Measurements from ENCODE around the gene ASIC3.
"Not testable (repeated sequence)": the region's sequence is repeated elsewhere in the genome, so short reads cannot be mapped to it uniquely, and the experiment has no call there.

Gene ASIC3

DNA sequence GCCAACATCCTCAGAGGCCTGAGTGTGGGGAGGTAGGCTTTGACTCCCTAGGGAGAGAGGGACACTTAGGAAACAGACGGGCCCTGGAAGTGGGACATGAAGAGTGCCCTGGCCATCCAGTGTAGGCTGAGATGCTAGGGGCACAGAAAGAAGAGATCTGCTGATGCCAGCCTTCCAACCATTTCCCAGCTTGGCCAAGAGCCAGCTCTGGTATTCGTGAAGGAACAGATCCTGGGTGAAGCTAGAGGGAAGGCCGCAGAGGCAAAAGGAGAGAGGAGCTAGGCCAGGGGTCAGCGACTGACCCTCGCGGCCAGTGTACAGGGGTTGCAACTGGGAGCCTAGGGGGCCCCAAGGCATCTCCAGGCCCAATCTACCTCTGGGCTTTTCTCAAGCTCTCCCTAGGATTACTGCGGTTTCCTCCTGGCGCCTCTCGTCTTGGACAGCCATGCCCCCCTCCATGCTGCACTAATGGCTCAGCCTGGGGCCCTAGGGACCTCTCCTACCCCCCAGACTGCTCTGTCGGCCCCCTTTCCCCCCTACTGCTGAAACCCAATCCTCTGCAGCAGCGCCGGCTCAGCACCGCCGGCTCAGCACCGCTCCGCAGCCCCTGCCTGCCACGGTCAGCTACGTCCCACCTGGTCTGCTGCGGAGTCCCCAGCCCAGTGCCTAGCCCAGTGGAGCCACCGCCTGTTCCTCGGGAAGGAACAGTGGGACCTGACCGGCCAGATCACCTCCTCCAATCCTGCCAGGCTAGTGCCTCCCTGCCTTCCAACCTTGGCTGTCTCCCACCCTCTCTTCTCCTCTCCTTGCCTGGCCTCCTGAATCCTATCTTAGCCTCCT is at the start of gene ASIC3:
ASIC3 (plus strand) TSS at position 556 of the 840 bp plus-strand sequence. CDS start 355 bp downstream, outside the sequence.
- DNase-seq = no peak

DNA sequence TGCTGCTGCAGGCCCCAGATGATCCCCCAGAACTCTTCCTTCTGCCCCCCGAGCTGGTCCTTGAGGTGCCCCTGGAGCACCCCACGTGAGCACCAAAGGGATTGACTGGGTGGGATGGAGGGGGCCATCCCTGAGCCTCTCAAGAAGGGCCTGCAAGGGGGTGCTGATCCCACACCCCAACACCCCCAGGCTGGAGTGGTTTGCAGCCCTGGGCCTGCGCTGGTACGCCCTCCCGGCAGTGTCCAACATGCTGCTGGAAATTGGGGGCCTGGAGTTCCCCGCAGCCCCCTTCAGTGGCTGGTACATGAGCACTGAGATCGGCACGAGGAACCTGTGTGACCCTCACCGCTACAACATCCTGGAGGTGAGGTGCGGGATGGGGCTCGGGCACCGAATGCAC is 49.3 kb upstream of the ASIC3 start:
- no peak for DNase-seq

DNA sequence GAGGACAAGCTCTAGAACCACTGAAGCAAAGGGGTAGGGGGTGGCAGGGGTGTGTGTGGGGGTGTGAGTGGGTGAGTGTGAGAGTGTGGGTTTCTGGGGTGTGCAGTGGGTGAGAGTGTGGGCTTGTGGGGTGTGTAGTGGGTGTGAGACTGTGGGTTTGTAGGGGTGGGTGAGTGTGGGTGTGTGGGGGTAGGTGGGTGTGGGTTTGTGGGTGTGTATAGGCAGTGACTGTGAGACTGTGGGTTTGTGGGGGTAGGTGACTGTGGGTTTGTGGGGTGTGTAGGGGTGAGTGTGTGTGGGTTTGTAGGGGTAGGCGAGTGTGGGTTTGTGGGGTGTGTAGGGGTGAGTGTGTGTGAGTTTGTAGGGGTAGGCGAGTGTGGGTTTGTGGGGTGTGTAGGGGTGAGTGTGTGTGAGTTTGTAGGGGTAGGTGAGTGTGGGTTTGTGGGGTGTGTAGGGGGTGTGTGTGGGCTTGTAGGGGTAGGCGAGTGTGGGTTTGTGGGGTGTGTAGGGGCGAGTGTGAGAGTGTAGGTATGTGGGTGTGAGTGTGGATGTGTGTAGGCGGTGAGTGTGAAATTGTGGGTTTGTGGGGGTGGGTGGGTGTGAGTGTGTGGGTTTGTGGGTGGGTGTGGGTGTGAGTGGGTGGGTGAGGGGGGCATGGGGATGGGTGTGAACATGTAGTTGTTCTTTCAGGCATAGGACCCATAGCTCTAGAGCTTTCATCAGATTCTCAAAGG is 48.7 kb upstream of the ASIC3 start:
- DNase-seq = no peak

DNA sequence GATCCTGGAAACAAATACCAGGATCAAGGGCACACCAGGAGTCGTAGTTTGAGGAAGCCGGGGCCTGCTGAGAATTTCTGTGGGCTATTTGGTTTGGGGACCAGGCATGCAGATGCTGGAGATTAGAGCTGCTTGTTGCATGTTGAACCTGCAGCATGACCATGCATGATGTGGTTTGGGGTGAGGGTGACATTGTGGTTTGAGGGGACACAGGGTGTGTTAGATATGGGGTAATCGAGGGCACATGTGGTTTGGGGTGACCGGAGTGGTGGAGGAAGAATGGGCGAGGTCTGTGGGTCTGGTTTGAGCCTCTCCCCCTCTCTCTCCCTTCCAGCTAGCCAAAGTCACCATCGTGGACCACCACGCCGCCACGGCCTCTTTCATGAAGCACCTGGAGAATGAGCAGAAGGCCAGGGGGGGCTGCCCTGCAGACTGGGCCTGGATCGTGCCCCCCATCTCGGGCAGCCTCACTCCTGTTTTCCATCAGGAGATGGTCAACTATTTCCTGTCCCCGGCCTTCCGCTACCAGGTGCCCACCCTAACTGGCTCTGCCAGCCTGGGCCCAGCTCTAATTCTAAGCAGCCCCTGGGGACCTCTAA is 47.3 kb upstream of the ASIC3 start:
- DNase-seq = no peak

DNA sequence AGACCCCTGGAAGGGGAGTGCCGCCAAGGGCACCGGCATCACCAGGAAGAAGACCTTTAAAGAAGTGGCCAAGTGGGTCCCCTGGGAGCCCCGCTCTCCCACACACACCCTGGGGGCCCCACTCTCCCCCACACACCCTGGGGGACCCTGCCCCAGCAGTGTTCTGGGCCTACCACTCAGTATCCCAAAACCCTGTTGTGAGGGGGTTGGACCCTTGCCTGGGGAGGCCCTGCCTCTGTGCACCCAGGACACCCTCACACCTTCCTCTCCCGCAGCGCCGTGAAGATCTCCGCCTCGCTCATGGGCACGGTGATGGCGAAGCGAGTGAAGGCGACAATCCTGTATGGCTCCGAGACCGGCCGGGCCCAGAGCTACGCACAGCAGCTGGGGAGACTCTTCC is 46.8 kb upstream of the ASIC3 start:
- no peak for DNase-seq

DNA sequence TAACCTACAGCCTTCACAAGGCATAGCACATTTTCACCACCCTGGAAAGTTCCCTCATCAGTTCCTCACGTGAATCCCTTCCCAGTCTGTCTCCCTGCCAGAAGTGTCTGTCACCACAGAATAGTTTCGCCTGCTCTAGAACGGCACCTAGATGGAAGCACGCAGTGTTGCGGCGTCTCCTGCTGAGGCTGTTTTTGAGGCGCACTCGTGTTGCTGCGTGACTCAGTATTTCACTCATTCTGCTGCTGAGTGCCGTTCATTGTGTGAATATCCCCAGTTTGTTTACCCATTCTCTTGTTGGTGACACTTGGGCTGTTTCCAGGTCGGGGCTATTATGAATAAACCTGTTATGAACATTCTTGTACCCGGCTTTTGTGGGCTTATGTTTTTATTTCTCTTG is 44.8 kb upstream of the ASIC3 start:
- DNase-seq = no peak

DNA sequence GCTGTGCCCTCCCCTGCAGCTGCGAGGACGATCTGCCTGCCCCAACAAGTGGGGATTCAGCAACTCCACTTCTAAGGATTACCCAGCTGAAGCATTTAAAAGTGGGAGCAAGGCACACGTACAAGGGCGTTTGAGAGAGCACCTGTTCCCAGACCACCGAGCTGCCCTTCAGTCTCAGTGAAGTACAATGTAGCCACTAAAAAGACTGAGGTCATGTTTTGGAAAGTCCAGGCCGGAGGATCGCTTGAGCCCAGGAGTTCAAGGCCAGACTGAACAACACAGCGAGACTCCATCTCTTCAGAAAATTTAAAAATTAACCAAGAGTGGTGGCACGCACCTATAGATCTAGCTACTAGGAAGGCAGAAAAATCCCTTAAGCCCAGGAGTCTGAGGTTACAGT is 42.8 kb upstream of the ASIC3 start:
- no peak for DNase-seq

DNA sequence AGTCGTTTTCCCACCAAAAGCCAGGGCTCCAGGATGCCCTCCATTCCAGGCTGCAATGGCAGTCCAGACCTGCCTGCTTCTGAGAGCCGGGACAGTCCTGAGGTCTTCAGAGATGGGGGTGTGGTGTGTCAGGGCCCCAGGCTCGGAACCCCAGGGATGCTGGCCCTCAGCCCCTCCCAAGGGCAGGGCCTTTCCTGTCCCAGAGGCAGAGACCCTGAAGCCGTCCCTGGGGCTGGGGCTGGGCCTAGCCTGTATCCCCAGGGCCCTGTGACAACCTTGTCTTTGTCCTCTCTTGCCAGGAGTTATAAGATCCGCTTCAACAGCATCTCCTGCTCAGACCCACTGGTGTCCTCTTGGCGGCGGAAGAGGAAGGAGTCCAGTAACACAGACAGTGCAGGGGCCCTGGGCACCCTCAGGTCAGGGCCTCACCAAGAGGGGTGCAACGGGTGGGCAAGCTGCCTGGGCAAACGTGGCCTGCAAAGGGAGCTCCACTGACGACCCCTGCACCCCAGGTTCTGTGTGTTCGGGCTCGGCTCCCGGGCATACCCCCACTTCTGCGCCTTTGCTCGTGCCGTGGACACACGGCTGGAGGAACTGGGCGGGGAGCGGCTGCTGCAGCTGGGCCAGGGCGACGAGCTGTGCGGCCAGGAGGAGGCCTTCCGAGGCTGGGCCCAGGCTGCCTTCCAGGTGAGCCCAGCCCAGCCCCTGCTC is 41.6 kb upstream of the ASIC3 start:
- no peak for DNase-seq

DNA sequence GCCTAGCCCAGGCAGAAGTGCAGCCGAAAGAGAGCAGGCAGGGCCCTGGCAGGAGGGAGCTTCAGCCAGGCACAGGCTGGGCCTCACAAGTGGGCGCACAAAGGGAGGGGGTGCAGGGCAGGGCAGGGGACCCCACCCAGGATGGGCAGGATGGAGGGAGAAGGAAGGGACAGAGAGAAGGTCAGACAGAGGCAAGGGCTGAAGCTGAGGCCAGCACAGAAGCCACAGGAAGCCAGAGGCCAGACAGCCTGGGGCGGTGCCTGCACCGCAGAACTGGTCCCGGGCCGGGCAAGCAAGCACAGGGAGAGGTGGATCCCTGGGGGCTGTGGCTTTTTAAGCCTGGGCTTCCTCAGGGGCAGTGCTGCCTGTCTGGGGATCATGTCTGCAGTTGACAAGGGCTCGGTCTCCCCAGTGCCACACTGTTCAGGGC is 40.8 kb upstream of the ASIC3 start:
- no peak for DNase-seq

DNA sequence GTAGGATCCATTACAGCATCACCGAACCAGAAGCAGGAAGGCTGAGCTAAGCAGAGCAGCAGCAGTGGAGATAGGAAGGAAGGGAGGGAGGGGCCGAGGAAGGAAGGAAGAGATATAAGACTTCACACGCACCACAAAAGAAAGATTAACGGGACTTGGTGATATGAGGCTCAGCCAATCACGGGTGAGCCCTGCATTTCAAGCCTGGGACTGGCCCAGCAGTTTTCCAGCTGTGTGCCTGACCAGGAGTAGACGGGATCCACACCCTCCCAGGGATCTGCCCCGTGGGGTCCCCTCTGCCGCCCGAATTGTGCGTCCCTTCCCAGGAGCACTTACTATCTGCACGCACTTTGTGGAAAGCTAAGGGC is 40.2 kb upstream of the ASIC3 start:
- no peak for DNase-seq

DNA sequence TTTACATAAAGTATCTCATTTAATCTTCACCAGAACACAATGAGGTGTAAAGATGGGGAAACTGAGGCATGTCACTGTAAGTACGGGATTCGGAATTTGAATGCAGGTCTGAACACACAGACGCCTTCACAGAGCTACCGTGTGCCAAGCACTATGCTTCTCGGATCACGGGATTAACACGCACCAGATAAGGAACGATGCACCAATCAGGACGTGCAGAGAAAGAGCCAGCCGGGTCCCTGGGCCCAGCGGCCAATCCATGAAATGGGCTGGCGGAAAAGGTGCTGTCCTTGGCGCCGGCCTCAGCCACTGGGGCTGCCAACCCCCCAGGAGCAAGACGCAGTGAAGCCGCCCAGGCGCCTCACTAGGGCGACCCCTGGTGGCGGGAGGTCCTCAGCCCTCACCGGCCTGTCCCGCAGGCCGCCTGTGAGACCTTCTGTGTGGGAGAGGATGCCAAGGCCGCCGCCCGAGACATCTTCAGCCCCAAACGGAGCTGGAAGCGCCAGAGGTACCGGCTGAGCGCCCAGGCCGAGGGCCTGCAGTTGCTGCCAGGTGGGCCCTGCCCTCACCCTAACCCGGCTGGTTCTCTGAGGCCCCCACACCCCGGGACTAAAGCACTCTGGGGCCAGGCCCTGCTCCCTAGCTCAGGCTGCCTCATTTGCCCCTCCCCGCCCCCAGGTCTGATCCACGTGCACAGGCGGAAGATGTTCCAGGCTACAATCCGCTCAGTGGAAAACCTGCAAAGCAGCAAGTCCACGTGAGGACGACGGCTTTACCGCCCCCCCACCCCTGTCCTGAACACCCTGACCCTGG is 39.6 kb upstream of the ASIC3 start:
- peak; percentile 85 for DNase-seq

DNA sequence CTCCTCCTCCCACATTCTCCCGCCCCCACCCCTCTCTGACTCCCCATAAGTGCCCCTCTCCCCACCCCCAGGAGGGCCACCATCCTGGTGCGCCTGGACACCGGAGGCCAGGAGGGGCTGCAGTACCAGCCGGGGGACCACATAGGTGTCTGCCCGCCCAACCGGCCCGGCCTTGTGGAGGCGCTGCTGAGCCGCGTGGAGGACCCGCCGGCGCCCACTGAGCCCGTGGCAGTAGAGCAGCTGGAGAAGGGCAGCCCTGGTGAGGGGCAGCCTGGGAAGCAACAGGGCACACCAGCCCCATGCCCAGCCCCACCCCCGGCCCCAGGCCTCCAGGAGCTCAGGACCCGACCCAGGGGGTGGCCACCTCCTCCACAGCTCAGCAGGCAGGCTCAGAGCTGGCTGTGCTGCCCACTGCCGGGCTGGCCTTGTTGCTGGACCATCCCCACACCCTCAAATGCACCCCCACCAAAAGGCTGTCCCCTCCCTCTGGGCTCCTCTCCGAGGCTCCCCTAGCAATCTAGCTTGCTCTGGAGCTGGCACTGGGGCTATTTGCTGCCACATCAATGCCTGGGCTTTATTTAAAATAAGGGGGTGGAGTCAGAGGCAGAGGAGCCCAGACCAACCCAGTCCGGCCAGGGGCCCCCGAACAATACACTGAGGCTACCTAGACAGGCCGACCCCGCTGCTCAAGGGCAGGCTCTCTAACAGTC is 38.8 kb upstream of the ASIC3 start:
- no peak for DNase-seq

DNA sequence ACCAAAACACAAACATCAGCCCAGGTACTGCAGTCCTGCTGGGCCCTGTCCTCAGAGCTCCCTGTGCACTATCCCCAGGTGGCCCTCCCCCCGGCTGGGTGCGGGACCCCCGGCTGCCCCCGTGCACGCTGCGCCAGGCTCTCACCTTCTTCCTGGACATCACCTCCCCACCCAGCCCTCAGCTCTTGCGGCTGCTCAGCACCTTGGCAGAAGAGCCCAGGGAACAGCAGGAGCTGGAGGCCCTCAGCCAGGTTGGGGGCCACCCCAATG is 38.4 kb upstream of the ASIC3 start:
- DNase-seq = no peak

DNA sequence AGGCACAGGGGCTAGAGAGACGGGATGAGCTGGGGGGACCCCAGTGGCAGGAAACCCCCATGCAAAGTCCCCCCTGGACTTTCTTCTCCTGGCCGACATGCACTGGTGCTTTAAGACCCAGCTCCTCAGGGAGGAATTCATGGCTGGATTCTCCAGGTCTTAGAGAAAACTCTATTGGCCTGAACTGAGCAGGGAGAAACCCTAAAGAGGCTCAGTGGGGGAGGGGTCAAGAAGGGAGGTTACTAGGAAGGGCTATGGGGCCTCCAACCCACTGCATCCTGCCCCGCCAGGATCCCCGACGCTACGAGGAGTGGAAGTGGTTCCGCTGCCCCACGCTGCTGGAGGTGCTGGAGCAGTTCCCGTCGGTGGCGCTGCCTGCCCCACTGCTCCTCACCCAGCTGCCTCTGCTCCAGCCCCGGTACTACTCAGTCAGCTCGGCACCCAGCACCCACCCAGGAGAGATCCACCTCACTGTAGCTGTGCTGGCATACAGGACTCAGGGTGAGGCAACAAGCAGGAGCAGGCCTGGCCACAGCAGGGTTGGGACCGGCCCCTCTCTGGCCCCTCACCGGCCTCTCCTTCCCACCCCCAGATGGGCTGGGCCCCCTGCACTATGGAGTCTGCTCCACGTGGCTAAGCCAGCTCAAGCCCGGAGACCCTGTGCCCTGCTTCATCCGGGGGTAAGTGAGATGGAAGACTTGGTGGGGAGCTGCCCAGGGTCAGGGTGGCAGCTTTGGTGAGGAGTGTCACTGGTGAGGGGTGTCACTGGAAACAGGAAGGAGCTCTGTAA is 37.8 kb upstream of the ASIC3 start:
- DNase-seq = peak; percentile 39

DNA sequence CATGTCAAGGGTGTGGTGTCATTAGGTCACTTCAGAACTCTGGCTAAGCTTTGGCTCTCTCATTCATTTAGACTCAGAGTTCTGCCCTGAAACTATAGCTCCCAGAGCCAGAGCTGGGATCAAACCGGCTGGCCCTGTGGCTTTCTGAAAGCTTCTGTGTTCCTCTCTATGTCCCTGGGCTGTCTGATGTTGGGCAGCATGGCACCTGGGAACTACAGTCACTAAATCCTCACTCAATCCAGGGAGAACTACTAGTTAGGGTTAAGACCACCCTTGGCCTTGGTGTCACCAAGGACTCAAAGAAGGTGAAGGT is 37.3 kb upstream of the ASIC3 start:
- no peak for DNase-seq

DNA sequence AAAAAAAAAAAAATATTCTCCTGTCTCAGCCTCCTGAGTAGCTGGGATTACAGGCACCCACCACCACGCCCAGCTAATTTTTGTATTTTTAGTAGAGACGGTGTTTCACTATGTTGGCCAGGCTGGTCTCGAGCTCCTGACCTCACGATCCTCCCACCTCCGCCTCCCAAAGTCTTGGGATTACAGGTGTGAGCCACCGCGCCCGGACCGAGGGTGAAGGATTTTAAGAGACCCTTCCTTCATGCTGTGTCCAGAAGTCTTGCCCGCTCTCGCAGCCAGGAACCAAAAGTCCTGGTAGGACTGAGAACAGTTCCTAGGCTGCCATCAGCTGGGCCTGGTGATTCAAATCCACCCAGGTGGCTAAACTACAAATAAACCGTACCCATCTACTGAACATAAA is 36.7 kb upstream of the ASIC3 start:
- DNase-seq = not testable (repeated sequence)

DNA sequence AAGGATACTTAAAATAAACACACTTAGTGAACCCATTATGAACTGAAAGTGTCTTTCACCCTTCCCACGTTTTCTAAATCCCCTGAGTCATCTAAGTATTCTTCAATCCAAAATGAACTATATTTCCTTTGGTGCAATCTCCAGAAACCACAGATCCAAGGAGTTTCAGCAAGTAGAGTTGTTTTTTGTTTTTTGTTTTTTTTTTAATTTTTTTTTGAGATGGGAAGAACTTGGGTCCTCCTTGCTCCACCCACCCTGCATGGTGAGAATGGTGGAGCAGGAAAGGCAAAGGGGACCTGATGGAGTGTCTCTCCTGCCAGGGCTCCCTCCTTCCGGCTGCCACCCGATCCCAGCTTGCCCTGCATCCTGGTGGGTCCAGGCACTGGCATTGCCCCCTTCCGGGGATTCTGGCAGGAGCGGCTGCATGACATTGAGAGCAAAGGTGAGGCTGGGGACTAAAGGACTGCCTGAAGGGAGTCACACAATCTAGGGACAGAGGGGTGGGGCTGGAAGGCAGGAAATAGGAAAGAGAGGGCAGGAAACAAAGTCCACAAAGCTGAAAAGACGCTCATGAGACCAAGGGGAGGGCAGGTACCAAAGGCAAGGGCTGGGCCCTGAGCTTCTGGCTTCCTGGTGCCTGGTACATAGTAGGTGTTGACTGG is 36.2 kb upstream of the ASIC3 start:
- no peak for DNase-seq

DNA sequence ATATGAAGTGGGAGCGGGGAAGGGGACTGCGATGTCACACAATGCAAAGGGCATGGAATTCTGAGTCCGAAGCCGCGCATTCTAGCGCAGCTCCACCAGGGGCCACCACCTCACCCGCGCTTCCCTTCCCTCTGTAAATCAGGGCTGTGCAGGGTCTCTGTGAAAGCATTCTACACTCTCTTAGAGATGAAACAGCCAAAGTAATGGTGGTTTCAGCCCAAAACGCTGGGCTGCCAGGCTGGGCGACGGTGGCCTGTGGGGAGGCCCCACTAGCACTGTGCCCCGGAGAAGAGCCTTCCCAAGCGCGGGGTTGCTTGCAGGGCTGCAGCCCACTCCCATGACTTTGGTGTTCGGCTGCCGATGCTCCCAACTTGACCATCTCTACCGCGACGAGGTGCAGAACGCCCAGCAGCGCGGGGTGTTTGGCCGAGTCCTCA is 35.4 kb upstream of the ASIC3 start:
- DNase-seq = no peak

DNA sequence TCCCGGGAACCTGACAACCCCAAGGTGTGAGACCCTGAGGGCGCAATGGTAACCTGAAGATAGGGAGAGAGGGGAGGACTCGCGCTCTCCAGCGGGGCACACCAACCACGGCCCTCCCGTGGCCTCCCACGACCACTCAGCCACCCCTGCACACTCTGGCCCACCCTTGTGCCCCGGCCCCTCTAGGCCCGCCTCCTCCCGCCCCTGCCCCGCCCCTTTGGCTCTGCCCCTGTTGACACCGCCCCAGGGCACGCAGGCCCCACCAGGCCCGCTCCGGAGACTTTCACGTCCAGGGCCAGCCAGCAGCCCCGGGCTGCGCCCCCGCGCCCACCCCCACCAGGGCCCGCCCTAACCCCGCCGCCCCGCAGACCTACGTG is 35.0 kb upstream of the ASIC3 start:
- DNase-seq = no peak

DNA sequence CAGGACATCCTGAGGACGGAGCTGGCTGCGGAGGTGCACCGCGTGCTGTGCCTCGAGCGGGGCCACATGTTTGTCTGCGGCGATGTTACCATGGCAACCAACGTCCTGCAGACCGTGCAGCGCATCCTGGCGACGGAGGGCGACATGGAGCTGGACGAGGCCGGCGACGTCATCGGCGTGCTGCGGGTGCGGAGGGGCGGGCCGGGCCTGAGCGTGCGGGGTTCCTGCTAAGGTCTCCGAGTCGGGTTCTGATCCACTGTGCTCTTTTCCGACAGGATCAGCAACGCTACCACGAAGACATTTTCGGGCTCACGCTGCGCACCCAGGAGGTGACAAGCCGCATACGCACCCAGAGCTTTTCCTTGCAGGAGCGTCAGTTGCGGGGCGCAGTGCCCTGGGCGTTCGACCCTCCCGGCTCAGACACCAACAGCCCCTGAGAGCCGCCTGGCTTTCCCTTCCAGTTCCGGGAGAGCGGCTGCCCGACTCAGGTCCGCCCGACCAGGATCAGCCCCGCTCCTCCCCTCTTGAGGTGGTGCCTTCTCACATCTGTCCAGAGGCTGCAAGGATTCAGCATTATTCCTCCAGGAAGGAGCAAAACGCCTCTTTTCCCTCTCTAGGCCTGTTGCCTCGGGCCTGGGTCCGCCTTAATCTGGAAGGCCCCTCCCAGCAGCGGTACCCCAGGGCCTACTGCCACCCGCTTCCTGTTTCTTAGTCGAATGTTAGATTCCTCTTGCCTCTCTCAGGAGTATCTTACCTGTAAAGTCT is 34.4 kb upstream of the ASIC3 start:
- DNase-seq = peak; percentile 93

All from stimulated activated CD4-positive, alpha-beta T cell treated with anti-CD3 and anti-CD28 coated beads, Interleukin-1b, Interleukin-23, amount 100 ng/mL, for 48 hours (primary cell).